HepG2 (cell line): ENCODE data around the gene GRIK1. TPM values are rescaled to one million over a fixed set of nuclear protein-coding genes. Genes with fewer than 3 reads are reported as not detected.

ENCODE experiments used
- ATAC-seq: fragments of 200-7000 bp; cut with Tn5 transposase; 3 replicates; pipeline ENCODE4 v1.9.1; 2020; ENCODE audit warnings: mild to moderate bottlenecking, moderate library complexity
- BruUV-seq: library from RNA; stranded (reverse); fragments of 400-500 nt; replicated peaks from 2 replicates; lab custom pipeline; 2021; lab: Mats Ljungman, UMichigan
- CTCF ChIA-PET: fragments of 300-600 bp; formaldehyde crosslinking; extraction: SDS; loops from one replicate; lab custom pipeline; 2021; ENCODE audit warnings: low total read pairs, inconsistent platforms, low intra/inter-chr PET ratio; lab: Yijun Ruan, JAX
- POLR2A ChIA-PET: fragments of 350-600 bp; sonication (Branson Sonifier 250); formaldehyde crosslinking; loops from one replicate; lab custom pipeline; 2020; ENCODE audit warnings: antibody characterized with exemption, inconsistent platforms; lab: Yijun Ruan, JAX
- DNase-seq: peaks from one replicate; pipeline ENCODE4 v3.0.0-alpha.2; 2015; ENCODE audit warnings: low spot score
- FAIRE-seq: peaks from 3 replicates; lab custom pipeline; 2011; peaks lifted over from hg19 to GRCh38; lab: Jason Lieb, UNC
- H2AFZ ChIP-seq: one replicate; pipeline ENCODE4 v1.6.1; 2011; ENCODE audit warnings: low read length, inconsistent platforms
- H3K27ac ChIP-seq: fragments of 300-600 bp; 3 replicates; pipeline ENCODE4 v1.8.0; 2011; ENCODE audit warnings: mixed run types, mild to moderate bottlenecking, mixed read lengths, low read length, inconsistent platforms; ENCODE audit not compliant: insufficient read depth; ENCODE audit errors: extremely low read length
- H3K27me3 ChIP-seq, 2 experiments: fragments of 200-600 bp in 1 of 2; 2 replicates in 1 of 2; 3 replicates in 1 of 2; pipeline versions ENCODE4 v1.6.0 to v1.8.0; 2011; ENCODE audit warnings: low read length in 2 of 2, mild to moderate bottlenecking in 2 of 2, moderate library complexity in 2 of 2, inconsistent platforms in 1 of 2; ENCODE audit not compliant: insufficient read depth in 2 of 2, control insufficient read depth in 1 of 2
- H3K36me3 ChIP-seq, 2 experiments: fragments of 200-600 bp in 1 of 2; replicated peaks in 1 of 2; 2 replicates in 1 of 2; 3 replicates in 1 of 2; pipeline versions ENCODE4 v1.5.1 to v1.8.0; 2011; ENCODE audit warnings: low read length in 2 of 2, inconsistent platforms in 1 of 2; ENCODE audit not compliant: insufficient read depth in 2 of 2, control insufficient read depth in 1 of 2
- H3K4me1 ChIP-seq: 2 replicates; pipeline ENCODE4 v1.5.1; 2012; ENCODE audit warnings: low read length, inconsistent platforms; ENCODE audit not compliant: insufficient read depth
- H3K4me2 ChIP-seq: 2 replicates; pipeline ENCODE4 v1.6.0; 2011; ENCODE audit warnings: low read depth, low read length, inconsistent platforms
- H3K4me3 ChIP-seq, 3 experiments: fragments of 200-600 bp in 1 of 3; sonication (generic), shearing (Covaris generic) in 1 of 3; replicated peaks in 1 of 3; 2 replicates each; pipeline ENCODE4 v1.5.1; 2011 to 2016; ENCODE audit warnings: low read length in 3 of 3, inconsistent platforms in 2 of 3, low read depth in 2 of 3, mild to moderate bottlenecking in 2 of 3, control low read depth in 1 of 3, mixed read lengths in 1 of 3; ENCODE audit not compliant: insufficient read depth in 1 of 3
- H3K79me2 ChIP-seq: one replicate; pipeline ENCODE4 v1.6.1; 2011; ENCODE audit warnings: low read length, inconsistent platforms; ENCODE audit not compliant: insufficient read depth
- H3K9ac ChIP-seq: 2 replicates; pipeline ENCODE4 v1.6.0; 2011; ENCODE audit warnings: mild to moderate bottlenecking, low read depth, low read length, inconsistent platforms; ENCODE audit not compliant: insufficient read depth
- H3K9me3 ChIP-seq: 2 replicates; pipeline ENCODE4 v1.5.1; 2012; ENCODE audit warnings: mild to moderate bottlenecking, low read length
- H4K20me1 ChIP-seq: 2 replicates; pipeline ENCODE4 v1.6.0; 2011; ENCODE audit warnings: inconsistent platforms, mild to moderate bottlenecking, low read length, moderate library complexity; ENCODE audit not compliant: insufficient read depth
- CCAR2 ChIP-seq: fragments of 200-400 bp; formaldehyde crosslinking; optimal IDR thresholded peaks from 2 replicates; pipeline ENCODE3; 2018; ENCODE audit warnings: low read depth, mild to moderate bottlenecking, low read length, moderate library complexity
- FOSL1 ChIP-seq: sonication (generic); formaldehyde crosslinking; IDR thresholded peaks from 2 replicates; pipeline ENCODE4 v1.9.0; 2021; ENCODE audit warnings: missing genetic modification reagents, borderline replicate concordance
- KDM6A ChIP-seq: IDR thresholded peaks from 2 replicates; pipeline ENCODE4 v1.6.1; 2016; ENCODE audit warnings: low read depth
- MEIS2 ChIP-seq: sonication (generic); formaldehyde crosslinking; IDR thresholded peaks from 2 replicates; pipeline ENCODE4 v1.9.0; 2021; ENCODE audit warnings: mild to moderate bottlenecking, missing genetic modification reagents
- NCOR1 ChIP-seq: fragments of 200-600 bp; sonication (generic); IDR thresholded peaks from 2 replicates; pipeline ENCODE4 v1.7.0; 2017; ENCODE audit warnings: antibody characterized with exemption, low read length, borderline replicate concordance
- RBAK ChIP-seq: sonication (generic); formaldehyde crosslinking; IDR thresholded peaks from 2 replicates; pipeline ENCODE4 v1.5.1; 2020; ENCODE audit warnings: mild to moderate bottlenecking, missing genetic modification reagents
- SRSF9 ChIP-seq: fragments of 200-400 bp; formaldehyde crosslinking; IDR thresholded peaks from 2 replicates; pipeline ENCODE4 v1.6.1; 2018; ENCODE audit warnings: borderline replicate concordance, mild to moderate bottlenecking, low read depth, low read length; ENCODE audit not compliant: insufficient read depth, poor library complexity, severe bottlenecking
- ZMYM3 ChIP-seq: sonication (generic); formaldehyde crosslinking; IDR thresholded peaks from 2 replicates; pipeline ENCODE4 v1.5.1; 2020; ENCODE audit warnings: mild to moderate bottlenecking, missing genetic modification reagents
- ZNF326 ChIP-seq: sonication (generic); formaldehyde crosslinking; IDR thresholded peaks from 2 replicates; pipeline ENCODE4 v1.4.0; 2020; ENCODE audit warnings: missing genetic modification reagents, borderline replicate concordance
- ZNF34 ChIP-seq: sonication (generic); formaldehyde crosslinking; IDR thresholded peaks from 2 replicates; pipeline ENCODE4 v1.4.0; 2020; ENCODE audit warnings: mild to moderate bottlenecking, missing genetic modification reagents, borderline replicate concordance
- ZNF468 ChIP-seq: sonication (generic); formaldehyde crosslinking; IDR thresholded peaks from 2 replicates; pipeline ENCODE4 v1.8.0; 2022; ENCODE audit warnings: mild to moderate bottlenecking, moderate library complexity, missing genetic modification reagents
- ZNF563 ChIP-seq: sonication (generic); formaldehyde crosslinking; IDR thresholded peaks from 2 replicates; pipeline ENCODE4 v1.8.0; 2022; ENCODE audit warnings: mild to moderate bottlenecking, moderate library complexity, missing genetic modification reagents
- ZNF660 ChIP-seq: sonication (generic); formaldehyde crosslinking; IDR thresholded peaks from 2 replicates; pipeline ENCODE4 v1.5.1; 2020; ENCODE audit warnings: mild to moderate bottlenecking, low read depth, missing genetic modification reagents, borderline replicate concordance
- ZNF747 ChIP-seq: sonication (generic); formaldehyde crosslinking; IDR thresholded peaks from 2 replicates; pipeline ENCODE4 v1.8.1; 2023; ENCODE audit warnings: missing genetic modification reagents, mild to moderate bottlenecking, borderline replicate concordance
- ZNF841 ChIP-seq: sonication (generic); formaldehyde crosslinking; IDR thresholded peaks from 2 replicates; pipeline ENCODE4 v1.8.1; 2023; ENCODE audit warnings: missing genetic modification reagents, borderline replicate concordance
- ZSCAN30 ChIP-seq: sonication (generic); formaldehyde crosslinking; IDR thresholded peaks from 2 replicates; pipeline ENCODE4 v1.5.0; 2020; ENCODE audit warnings: mild to moderate bottlenecking, missing genetic modification reagents
- WGBS: methylation state at CpG from one replicate; pipeline ENCODE4 v1.1.6; 2017; ENCODE audit warnings: low lambda C conversion rate; 5-methylcytosine and 5-hydroxymethylcytosine counted together
- in situ Hi-C: cut with HindIII; loops from 2 replicates; pipeline ENCODE4 v1.10.0; 2017; ENCODE audit warnings: low pct_unique_long_range_greater_than_20kb; ENCODE audit not compliant: extremely low pct_ligation_motif_present
- intact Hi-C: fragments of 100-400 bp; cut with micrococcal nuclease; formaldehyde crosslinking; loops from one replicate; pipeline ENCODE4 v1.10.0; 2022; ENCODE audit not compliant: unreplicated experiment
- polyA plus RNA-seq, 8 experiments: library from polyadenylated mRNA; depleted of rRNA in 3 of 8; stranded (reverse) in 7 of 8; unstranded in 1 of 8; fragments of >200 nt; fragmentation: Illumina TruSeq in 4 of 8; extraction: Trizol in 4 of 8; gene quantifications; 2 replicates each; pipeline versions ENCODE4 v1.2.1 to v1.2.3, GENCODE V29; 2011 to 2016; ENCODE audit warnings: low read depth in 4 of 8, missing spikeins in 1 of 8, mixed read lengths in 1 of 8; ENCODE audit not compliant: insufficient read depth in 1 of 8
- total RNA-seq, 5 experiments: library from RNA; depleted of rRNA; stranded (reverse); fragments of >200 nt; fragmentation: Illumina TruSeq; extraction: Trizol; gene quantifications; 2 replicates each; pipeline ENCODE4 v1.2.3, GENCODE V29; 2016; ENCODE audit warnings: low read depth in 1 of 5
- TF ChIP-seq, protein P1 (sequence below), 2 experiments: fragments of 450-650 bp in 1 of 2; sonication (generic) in 1 of 2; formaldehyde crosslinking; IDR thresholded peaks; 2 replicates each; pipeline versions ENCODE4 v1.5.0 to v1.8.0; 2020 to 2022; ENCODE audit warnings: mild to moderate bottlenecking in 1 of 2, missing genetic modification reagents in 1 of 2
- TF ChIP-seq, protein P2 (sequence below): sonication (generic); formaldehyde crosslinking; IDR thresholded peaks from 2 replicates; pipeline ENCODE4 v1.8.0; 2022; ENCODE audit warnings: missing genetic modification reagents, mild to moderate bottlenecking, borderline replicate concordance
- TF ChIP-seq, protein P3 (sequence below): sonication (generic); formaldehyde crosslinking; IDR thresholded peaks from 2 replicates; pipeline ENCODE4 v1.8.0; 2022; ENCODE audit warnings: mild to moderate bottlenecking, missing genetic modification reagents
- TF ChIP-seq, protein P4 (sequence below): sonication (generic); formaldehyde crosslinking; IDR thresholded peaks from 2 replicates; pipeline ENCODE4 v1.4.0; 2020; ENCODE audit warnings: missing genetic modification reagents; ENCODE audit errors: not compliant biosample characterization

Gene GRIK1
- total and polyA plus RNA-seq, 2 of the 13 experiments (the other 11 are each of a cell fraction or from before 2014, with no cell fraction given): not detected

DNA sequence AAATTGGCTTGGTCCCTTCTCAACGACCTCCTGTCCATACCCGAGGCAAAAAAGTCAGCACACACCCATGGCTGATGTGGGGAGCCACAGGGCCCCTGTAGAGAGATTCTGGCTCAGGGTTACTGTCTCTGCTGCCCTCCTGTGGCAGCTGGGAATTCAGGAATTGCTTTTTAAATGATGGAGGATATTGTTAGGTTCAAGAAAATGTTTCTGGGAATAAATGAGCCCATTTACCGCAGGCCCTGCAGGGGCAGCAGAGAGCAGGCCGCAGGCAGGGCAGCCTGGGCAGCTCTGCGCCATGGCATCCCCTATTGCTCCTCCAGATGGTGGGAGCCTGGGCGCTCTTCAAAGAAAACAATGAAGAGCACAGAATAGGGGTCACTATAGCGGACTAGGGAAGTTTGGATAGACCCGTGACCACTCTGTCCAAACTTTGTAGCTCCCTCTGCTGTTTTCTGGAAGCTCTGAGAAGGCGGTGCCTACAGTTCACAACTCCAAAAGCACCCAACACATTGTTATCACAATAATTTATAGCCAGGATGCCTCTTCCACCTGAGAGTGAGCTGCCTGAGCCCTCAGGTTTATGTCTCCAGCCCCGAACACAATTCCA lies 440.0 kb downstream of the GRIK1 start (continued):
- TF ChIP-seq RBAK (no peak), SRSF9 (no peak), CCAR2 (no peak), ZNF326 (CRISPR knock-in tag) (no peak)
- TF ChIP-seq, protein P1, sequence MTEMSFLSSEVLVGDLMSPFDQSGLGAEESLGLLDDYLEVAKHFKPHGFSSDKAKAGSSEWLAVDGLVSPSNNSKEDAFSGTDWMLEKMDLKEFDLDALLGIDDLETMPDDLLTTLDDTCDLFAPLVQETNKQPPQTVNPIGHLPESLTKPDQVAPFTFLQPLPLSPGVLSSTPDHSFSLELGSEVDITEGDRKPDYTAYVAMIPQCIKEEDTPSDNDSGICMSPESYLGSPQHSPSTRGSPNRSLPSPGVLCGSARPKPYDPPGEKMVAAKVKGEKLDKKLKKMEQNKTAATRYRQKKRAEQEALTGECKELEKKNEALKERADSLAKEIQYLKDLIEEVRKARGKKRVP (CRISPR knock-in tag; IDR thresholded peaks at IDR 0.05): no peak

DNA sequence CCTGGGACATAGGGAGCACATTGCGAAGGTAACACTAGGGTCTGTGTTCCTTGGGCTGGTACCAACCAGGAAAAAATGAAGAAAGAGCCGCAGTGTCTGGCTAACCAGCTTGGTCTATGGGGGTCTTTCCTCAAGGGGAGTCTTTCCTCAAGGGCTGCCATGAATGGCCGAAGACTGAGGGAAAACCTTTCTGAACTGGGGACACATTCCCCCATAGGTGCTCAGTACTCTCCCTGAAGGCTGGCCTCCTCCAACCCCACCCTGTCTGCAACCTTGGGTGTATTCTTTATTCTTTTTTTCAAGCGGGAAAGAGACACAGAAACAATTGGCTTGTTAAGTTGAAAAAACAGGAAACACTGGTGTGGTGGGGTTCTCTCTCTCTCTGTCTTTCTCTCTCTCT lies 440.6 kb downstream of the GRIK1 start:
- intact Hi-C loops (loop anchor here (1.0 to 2.0 kb wide), 2 partner anchors 22 to 409 kb away; no protein-coding TSS in a partner anchor), in situ Hi-C loops (no loop called here)
- Histone ChIP-seq H3K27ac (no peak overlapping the region), H4K20me1 (no peaks in the 10 kb centered on the region), H3K9me3 (no peaks in the 10 kb centered on the region), H3K4me1 (no peaks in the 10 kb centered on the region), H3K4me2 (no peak overlapping the region), H3K9ac (no peak overlapping the region), H3K36me3 (no peaks in the 10 kb centered on the region), H3K27me3 (no peaks in the 10 kb centered on the region), H3K79me2 (no peaks in the 10 kb centered on the region), H2AFZ (no peak overlapping the region), H3K4me3 (no peak overlapping the region)
- DNase-seq (no peak), ATAC-seq (peak; percentile 27), FAIRE-seq (no peak)
- WGBS: 91% methylated on average over 3 of the region's 4 CpGs
- CTCF ChIA-PET: interaction anchor here (1.5 kb wide), 1 partner anchor 410 kb away, joined by 4 read pairs; no protein-coding TSS in a partner anchor
- POLR2A ChIA-PET: no interaction called here
- no TSS peak for BruUV-seq
- TF ChIP-seq ZNF747 (CRISPR knock-in tag) (no peak), FOSL1 (CRISPR knock-in tag) (no peak), ZSCAN30 (CRISPR knock-in tag) (no peak), ZNF660 (CRISPR knock-in tag) (no peak), ZNF468 (no peak), ZMYM3 (CRISPR knock-in tag) (no peak), NCOR1 (no peak), ZNF34 (no peak), KDM6A (CRISPR knock-in tag) (no peak), ZNF563 (CRISPR knock-in tag) (no peak), ZNF841 (CRISPR knock-in tag) (no peak), MEIS2 (CRISPR knock-in tag) (no peak)
- TF ChIP-seq, protein P2, sequence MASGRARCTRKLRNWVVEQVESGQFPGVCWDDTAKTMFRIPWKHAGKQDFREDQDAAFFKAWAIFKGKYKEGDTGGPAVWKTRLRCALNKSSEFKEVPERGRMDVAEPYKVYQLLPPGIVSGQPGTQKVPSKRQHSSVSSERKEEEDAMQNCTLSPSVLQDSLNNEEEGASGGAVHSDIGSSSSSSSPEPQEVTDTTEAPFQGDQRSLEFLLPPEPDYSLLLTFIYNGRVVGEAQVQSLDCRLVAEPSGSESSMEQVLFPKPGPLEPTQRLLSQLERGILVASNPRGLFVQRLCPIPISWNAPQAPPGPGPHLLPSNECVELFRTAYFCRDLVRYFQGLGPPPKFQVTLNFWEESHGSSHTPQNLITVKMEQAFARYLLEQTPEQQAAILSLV (CRISPR knock-in tag): no peak
- TF ChIP-seq, protein P3, sequence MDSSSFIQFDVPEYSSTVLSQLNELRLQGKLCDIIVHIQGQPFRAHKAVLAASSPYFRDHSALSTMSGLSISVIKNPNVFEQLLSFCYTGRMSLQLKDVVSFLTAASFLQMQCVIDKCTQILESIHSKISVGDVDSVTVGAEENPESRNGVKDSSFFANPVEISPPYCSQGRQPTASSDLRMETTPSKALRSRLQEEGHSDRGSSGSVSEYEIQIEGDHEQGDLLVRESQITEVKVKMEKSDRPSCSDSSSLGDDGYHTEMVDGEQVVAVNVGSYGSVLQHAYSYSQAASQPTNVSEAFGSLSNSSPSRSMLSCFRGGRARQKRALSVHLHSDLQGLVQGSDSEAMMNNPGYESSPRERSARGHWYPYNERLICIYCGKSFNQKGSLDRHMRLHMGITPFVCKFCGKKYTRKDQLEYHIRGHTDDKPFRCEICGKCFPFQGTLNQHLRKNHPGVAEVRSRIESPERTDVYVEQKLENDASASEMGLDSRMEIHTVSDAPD (CRISPR knock-in tag): no peak
- TF ChIP-seq, protein P4, sequence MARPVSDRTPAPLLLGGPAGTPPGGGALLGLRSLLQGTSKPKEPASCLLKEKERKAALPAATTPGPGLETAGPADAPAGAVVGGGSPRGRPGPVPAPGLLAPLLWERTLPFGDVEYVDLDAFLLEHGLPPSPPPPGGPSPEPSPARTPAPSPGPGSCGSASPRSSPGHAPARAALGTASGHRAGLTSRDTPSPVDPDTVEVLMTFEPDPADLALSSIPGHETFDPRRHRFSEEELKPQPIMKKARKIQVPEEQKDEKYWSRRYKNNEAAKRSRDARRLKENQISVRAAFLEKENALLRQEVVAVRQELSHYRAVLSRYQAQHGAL (CRISPR knock-in tag): no peak
